ENCODE data around the gene MYBL2.

GRCh38 chr20:43752561-43753301 lies 85.8 kb downstream of the MYBL2 start:
- TF ChIP-seq POLR2AphosphoS5 (IDR thresholded peaks at IDR 0.05; ENCODE audit: borderline replicate concordance, low read depth, low read length): no peak
- no peak for TF ChIP-seq EZH2 (IDR thresholded peaks at IDR 0.05)
